Endometrial microvascular endothelial cells (primary cell): Measurements from ENCODE around the gene EIF4E1B. TPM values are rescaled to one million over a fixed set of nuclear protein-coding genes. Genes with fewer than 3 reads are reported as not detected.

ENCODE experiments used
- total RNA-seq: library from RNA; depleted of rRNA; stranded (reverse); fragments of >200 nt; gene quantifications from one replicate; pipeline ENCODE4 v1.2.3, GENCODE V29; 2015; ENCODE audit errors: inconsistent ontology term

EIF4E1B gene
- total RNA-seq, 1 donor from 2014 or later = not detected

Other genes starting within 250 kb of the EIF4E1B start
- 27.4 TPM for gene NOP16, start 242.1 kb upstream of the EIF4E1B start, total RNA-seq
- gene HIGD2A, start 241.9 kb upstream of the EIF4E1B start, total RNA-seq = 138 TPM
- gene CLTB, start 214.1 kb upstream of the EIF4E1B start, total RNA-seq = 148 TPM
- 33.9 TPM for gene FAF2, start 182.3 kb upstream of the EIF4E1B start, total RNA-seq
- gene RNF44, start 93.3 kb upstream of the EIF4E1B start, total RNA-seq = 4.8 TPM
- gene CDHR2, start 81.3 kb upstream of the EIF4E1B start, total RNA-seq = not detected
- gene GPRIN1, start 20.5 kb upstream of the EIF4E1B start, total RNA-seq = 9.0 TPM
- not detected for gene SNCB, start 141 bp upstream of the EIF4E1B start, total RNA-seq
- 56.6 TPM for gene TSPAN17, start 16.8 kb downstream of the EIF4E1B start, total RNA-seq
- gene UNC5A, start 179.9 kb downstream of the EIF4E1B start, total RNA-seq = not detected